Testis (tissue), 3 donors: Measurements from ENCODE around the gene MXD4. TPM values are rescaled to one million over a fixed set of nuclear protein-coding genes. Genes with fewer than 3 reads are reported as not detected.

Source experiments
- DNase-seq: peaks from one replicate; pipeline ENCODE4 v3.0.0-alpha.2; 2019
- H3K27ac ChIP-seq, 2 donors: fragments of 200-600 bp; sonication (generic); one replicate each; pipeline ENCODE4 v1.5.1; 2019
- H3K27me3 ChIP-seq: fragments of 200-600 bp; sonication (generic); one replicate; pipeline ENCODE4 v1.5.1; 2019
- H3K36me3 ChIP-seq: fragments of 200-600 bp; sonication (generic); one replicate; pipeline ENCODE4 v1.5.1; 2017; ENCODE audit warnings: low read depth; ENCODE audit errors: missing control alignments
- H3K4me1 ChIP-seq: fragments of 200-600 bp; sonication (generic); one replicate; pipeline ENCODE4 v1.5.1; 2019
- H3K4me3 ChIP-seq, 2 donors: fragments of 200-600 bp; sonication (generic); one replicate each; pipeline ENCODE4 v1.5.1; 2017 to 2019
- H3K9me3 ChIP-seq: fragments of 200-600 bp; sonication (generic); one replicate; pipeline ENCODE4 v1.5.1; 2017
- POLR2A ChIP-seq: fragments of 450-650 bp; IDR thresholded peaks from one replicate; pipeline ENCODE4 v1.6.1; 2017; ENCODE audit warnings: antibody characterized with exemption, mild to moderate bottlenecking, moderate library complexity
- WGBS, 2 donors: methylation state at CpG; one replicate each; pipeline ENCODE4 v1.1.5; 2018; 5-methylcytosine and 5-hydroxymethylcytosine counted together
- intact Hi-C: fragments of 100-400 bp; cut with DNase I; formaldehyde crosslinking; loops from one replicate; pipeline ENCODE4 v1.15.1; 2023; ENCODE audit warnings: low total_unique reads
- polyA plus RNA-seq: library from polyadenylated mRNA; stranded (reverse); fragments of 350-450 nt; fragmentation: Illumina TruSeq; extraction: RNeasy Lipid Tissue Mini Kit (QIAGEN cat#74804); gene quantifications from one replicate; pipeline ENCODE4 v1.2.3, GENCODE V29; 2014; ENCODE audit warnings: low read depth, low replicate concordance; ENCODE audit not compliant: insufficient read depth
- total RNA-seq, 2 donors: library from RNA; depleted of rRNA; stranded (reverse); fragments of >200 nt; gene quantifications; one replicate each; pipeline ENCODE4 v1.2.3, GENCODE V29; 2016
- TF ChIP-seq, protein P1 (sequence below), 3 experiments: fragments of 450-650 bp in 2 of 3; fragments of 200-600 bp in 1 of 3; sonication (generic) in 1 of 3; IDR thresholded peaks; one replicate each; pipeline ENCODE4 v1.5.1; 2016 to 2019; ENCODE audit warnings: antibody characterized with exemption in 3 of 3, mild to moderate bottlenecking in 2 of 3, moderate library complexity in 1 of 3

MXD4 gene
- total and polyA plus RNA-seq, 3 donors from 2014 or later = 51.6 to 76.4 (median 73.8) TPM

- Histone ChIP-seq H3K4me1 (no peaks in the 10 kb centered on the region), H3K4me3 (no peak overlapping the region), H3K27ac (no peak overlapping the region), H3K27me3 (no peaks in the 10 kb centered on the region), H3K9me3 (no peaks in the 10 kb centered on the region), H3K36me3 (no peaks in the 10 kb centered on the region)
- no peak for DNase-seq
- WGBS, 2 donors = 88 to 94% methylated on average over 15 to 19 of the region's 19 CpGs
- TF ChIP-seq POLR2A = no peak
- TF ChIP-seq, protein P1, sequence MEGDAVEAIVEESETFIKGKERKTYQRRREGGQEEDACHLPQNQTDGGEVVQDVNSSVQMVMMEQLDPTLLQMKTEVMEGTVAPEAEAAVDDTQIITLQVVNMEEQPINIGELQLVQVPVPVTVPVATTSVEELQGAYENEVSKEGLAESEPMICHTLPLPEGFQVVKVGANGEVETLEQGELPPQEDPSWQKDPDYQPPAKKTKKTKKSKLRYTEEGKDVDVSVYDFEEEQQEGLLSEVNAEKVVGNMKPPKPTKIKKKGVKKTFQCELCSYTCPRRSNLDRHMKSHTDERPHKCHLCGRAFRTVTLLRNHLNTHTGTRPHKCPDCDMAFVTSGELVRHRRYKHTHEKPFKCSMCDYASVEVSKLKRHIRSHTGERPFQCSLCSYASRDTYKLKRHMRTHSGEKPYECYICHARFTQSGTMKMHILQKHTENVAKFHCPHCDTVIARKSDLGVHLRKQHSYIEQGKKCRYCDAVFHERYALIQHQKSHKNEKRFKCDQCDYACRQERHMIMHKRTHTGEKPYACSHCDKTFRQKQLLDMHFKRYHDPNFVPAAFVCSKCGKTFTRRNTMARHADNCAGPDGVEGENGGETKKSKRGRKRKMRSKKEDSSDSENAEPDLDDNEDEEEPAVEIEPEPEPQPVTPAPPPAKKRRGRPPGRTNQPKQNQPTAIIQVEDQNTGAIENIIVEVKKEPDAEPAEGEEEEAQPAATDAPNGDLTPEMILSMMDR (IDR thresholded peaks at IDR 0.05) = no peak
- intact Hi-C loops = no loop called here
Measured at GRCh38 chr4:2286904-2287593, 25.1 kb upstream of the MXD4 start.

GRCh38 chr4:2285613-2286381, 23.9 kb upstream of the MXD4 start:
- no peaks in the 10 kb centered on the region for H3K36me3 ChIP-seq
- intact Hi-C loops = no loop called here
- DNase-seq = no peak
- no peaks in the 10 kb centered on the region for H3K27me3 ChIP-seq
- 87 to 90% methylated on average over 13 to 27 of the region's 27 CpGs for WGBS, 2 donors
- H3K27ac ChIP-seq = no peak overlapping the region
- H3K4me1 ChIP-seq = no peaks in the 10 kb centered on the region
- H3K9me3 ChIP-seq = no peaks in the 10 kb centered on the region
- TF ChIP-seq POLR2A = no peak
- TF ChIP-seq, protein P1 (IDR thresholded peaks at IDR 0.05) = no peak
- no peak overlapping the region for H3K4me3 ChIP-seq

GRCh38 chr4:2284934-2285612, 23.2 kb upstream of the MXD4 start:
- WGBS, 2 donors = 85 to 89% methylated on average over 14 to 15 of the region's 15 CpGs
- DNase-seq = no peak
- intact Hi-C loops = no loop called here

DNA sequence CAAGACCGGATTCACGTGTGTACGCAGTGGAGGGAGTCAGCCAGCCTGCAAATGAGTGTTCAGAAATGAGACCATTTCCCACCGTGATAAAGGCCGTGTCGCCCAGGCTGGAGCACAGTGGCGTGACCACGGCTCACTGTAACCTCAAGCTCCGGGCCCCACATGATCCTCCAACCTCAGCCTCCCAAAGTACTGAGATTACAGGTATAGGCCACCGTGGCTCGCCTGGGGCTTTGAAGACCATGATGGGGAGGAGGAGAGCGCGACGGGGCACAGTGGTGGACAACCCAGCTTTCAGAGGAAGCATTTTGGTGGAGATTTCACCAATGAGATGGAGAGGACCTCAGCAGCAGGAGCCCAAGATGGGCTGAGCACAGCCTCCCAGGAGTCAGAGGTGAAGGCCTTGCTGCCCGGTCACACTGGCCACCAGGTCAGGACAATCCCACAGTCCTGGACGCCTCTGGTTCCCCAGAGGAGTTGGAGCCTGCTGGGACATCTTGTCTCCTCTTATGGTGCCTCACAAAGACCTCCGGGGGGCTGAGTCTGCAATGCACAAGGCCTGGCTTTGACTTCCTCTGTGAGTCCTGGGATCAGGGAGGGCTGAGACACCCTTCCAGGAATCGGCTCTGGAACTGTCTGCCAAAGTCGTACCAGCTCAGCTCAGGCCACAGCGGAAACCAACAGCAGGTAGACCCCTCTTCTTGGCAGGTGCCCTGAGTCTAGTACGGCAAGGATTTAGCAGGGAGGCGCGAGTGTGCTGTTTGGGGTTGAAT, 22.4 kb upstream of the MXD4 start:
- intact Hi-C loops = no loop called here
- Histone ChIP-seq H3K4me3 (no peak overlapping the region), H3K4me1 (no peaks in the 10 kb centered on the region), H3K27me3 (no peaks in the 10 kb centered on the region), H3K36me3 (no peaks in the 10 kb centered on the region), H3K9me3 (no peaks in the 10 kb centered on the region), H3K27ac (no peak overlapping the region)
- TF ChIP-seq, protein P1 (IDR thresholded peaks at IDR 0.05) = no peak
- TF ChIP-seq POLR2A = no peak
- 93 to 99% methylated on average over 14 to 23 of the region's 23 CpGs for WGBS, 2 donors
- no peak for DNase-seq

More at GRCh38 chr4:2284934-2285612, 23.2 kb upstream of the MXD4 start:
- Histone ChIP-seq H3K4me3 (no peak overlapping the region), H3K27ac (no peak overlapping the region), H3K9me3 (no peaks in the 10 kb centered on the region), H3K36me3 (no peaks in the 10 kb centered on the region), H3K27me3 (no peaks in the 10 kb centered on the region), H3K4me1 (no peaks in the 10 kb centered on the region)
- TF ChIP-seq, protein P1 (IDR thresholded peaks at IDR 0.05) = no peak
- no peak for TF ChIP-seq POLR2A
